GM15510 (cell line): Measurements from ENCODE around the gene GRIN2A.

ENCODE experiments used
- POLR2A ChIP-seq: IDR thresholded peaks from 3 replicates; pipeline ENCODE4 v1.6.1; 2011; ENCODE audit warnings: borderline replicate concordance; ENCODE audit not compliant: insufficient read length; ENCODE audit errors: extremely low read depth

The GRIN2A gene

DNA sequence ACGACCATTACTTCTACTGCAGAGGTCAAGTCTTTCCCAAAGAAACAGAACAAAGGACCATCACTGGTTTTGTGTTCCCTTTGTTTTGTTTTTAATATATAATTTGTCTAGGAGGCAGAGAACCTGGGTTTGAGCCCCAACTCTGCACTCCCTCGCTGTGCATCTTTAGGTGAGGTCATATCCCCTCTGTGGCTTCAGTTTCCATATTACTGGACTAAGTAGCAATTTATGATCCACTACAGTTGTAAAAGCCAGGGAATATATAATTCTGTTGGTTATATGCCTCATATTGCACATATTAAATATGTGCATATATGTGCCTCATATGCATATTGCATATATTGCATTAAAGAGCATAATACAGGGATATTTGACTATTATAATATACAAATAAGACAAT lies 392.0 kb downstream of the GRIN2A start:
- TF ChIP-seq POLR2A, result no peak

DNA sequence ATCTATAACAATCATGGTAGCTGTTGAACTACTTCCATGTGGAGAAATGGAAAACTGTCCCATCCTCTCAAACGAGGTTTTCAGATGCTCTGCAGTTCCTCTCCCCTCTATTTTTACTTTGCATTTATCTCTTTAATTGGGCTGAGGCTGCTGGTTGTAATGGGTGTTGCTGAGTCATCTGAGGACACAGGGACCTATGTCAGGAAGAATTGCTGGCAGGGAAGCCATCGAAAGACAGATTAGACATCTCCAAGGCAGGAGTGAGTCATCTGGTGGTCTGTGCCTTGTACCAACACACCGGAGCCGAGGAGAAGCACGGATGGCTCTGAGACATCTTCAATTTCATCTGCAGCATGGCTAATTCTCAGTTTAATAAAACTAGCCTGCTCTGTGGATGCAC lies 394.5 kb downstream of the GRIN2A start:
- TF ChIP-seq POLR2A, result no peak

DNA sequence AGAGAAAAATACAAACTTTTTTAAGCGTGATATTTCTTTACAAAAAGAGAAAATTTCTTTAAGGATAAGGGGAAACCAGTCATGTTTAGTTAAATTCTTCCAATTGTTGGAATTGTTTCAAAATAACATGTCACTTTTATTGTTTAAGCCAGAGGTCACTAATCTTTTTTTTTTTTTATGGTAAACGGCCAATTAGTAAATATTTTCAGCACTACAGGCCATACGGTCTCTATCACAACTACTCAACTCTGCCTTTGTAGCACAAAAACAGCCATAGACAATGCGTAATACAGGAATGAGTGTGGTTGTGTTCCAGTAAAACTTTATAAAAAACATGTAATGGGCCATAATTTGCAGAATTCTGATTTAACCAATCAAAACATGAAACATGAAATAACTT lies 401.4 kb downstream of the GRIN2A start:
- TF ChIP-seq POLR2A, result no peak

DNA sequence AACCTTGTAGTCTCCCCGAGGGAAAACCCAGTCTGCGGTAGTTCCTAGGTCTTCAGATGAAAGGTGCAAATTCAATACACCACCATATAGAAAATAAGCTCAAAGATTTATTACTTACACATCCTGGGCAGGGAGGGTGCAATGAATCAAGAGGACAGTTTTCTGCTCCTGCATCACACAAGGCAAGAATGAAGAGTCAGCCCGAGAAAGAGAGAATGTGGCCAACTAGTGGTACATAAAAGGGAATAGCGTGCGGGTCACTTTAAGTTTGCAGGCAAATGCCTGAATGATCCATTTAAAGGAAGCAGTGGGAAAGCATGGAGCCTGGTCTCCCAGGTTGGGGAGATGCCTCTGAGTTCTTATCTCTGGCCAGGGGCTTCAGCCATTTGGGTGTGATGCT lies 403.4 kb downstream of the GRIN2A start:
- TF ChIP-seq POLR2A, result no peak

DNA sequence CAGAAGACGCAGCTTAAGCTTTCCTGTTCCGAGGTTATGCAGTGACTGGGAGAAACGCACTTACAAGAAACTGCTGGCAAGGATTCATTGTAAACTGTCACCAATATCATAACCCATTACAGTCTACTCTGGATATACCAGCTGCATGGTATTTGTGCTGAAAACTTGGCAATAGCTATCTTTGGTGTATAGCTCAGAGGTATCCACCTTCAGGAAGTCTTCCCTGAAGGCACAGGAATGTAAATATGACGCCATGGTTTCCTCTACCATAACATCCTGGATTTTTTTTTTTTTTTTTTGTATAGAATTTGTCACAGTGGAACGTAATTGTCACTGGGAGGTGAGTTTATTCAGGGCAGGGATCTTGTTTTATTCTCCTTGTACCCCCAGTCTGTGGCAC lies 406.2 kb downstream of the GRIN2A start:
- TF ChIP-seq POLR2A, result no peak

DNA sequence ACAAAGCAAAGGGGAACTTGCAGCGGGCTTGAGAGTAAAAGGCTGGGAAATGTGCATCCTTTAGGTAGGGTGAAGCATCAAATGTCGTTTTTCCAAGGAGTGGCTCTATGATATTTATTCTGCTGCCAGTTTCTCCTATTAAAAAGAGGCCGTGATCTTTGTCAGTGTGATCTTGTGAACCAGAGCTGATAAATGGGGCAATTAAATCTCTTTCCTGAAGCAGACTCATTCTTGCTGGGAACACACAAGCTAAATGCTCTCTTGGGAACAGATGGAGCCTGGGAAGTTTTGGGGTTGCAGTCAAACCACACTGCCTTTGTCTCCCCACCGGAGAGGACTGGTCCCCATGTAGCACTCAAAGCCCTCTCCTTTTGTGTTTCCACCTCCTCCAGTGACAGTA lies 408.9 kb downstream of the GRIN2A start:
- no peak for TF ChIP-seq POLR2A

DNA sequence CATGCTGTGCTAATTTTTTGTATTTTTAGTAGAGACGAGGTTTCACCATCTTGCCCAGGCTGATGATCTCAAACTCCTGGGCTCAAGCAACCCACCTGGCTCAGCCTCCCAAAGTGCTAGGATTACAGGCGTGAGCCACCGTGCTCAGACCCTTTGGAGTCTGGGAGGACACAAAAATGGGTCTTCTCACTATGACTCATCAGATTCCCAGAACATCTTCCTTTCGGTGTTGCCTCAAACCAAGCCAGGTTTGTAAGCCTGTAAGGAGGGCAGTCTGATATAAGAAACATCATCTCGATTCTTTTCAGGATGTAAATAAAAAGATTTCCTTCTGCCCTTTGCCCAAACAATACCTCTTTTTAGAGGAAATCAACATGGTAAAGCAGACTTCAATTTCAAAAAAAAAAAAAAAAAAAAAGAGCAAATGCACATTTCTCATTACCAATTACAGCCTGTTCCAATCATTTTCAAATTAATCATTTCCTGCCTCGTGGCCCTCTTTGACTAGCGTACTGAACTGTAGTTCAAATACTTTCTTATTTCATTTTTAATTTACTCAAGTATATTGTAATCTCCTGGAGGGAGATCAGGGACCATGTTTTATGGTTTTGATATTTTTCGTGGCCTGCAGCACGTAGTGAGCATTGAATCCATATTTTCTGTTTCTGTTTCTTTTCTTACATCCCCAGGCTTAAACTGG lies 409.6 kb downstream of the GRIN2A start:
- TF ChIP-seq POLR2A, result no peak

DNA sequence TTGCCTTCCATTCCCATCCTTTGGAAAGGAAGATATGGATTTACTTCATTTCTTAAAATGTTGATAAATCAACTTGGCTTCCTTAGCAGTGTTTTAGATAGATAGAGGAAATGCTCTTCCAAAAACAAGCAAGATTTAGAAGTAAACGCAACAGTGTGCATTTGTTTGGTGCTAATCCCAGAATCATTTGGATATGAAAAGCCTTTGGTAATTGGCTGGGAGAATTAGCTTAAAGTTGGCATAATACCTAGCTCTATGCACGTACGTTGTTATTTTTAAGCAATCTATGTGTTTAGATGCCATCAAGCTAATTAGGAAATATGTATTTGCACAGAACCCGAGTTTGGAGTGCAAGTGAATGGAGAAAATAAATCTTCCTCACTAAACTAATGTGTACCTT lies 415.3 kb downstream of the GRIN2A start:
- no peak for TF ChIP-seq POLR2A

DNA sequence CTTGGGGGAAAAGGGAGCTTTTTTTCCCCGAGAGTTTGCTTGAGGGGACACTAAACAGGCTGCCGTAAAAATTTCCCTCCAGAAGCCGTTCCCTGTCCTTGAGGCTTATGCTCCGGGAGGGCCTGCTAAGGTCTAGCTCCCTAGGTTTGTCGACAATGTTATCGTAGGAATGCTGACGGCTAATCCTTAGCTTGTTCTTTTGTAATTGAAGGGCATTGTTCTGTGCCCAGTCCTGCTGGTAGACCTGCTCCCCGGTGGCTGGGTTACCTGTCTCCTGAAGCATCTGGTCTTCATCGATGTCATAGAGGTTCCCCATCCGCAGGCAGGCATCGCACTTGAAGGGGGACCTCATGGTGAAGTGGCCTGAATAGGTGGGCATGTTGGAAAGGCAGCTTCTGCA lies 418.7 kb downstream of the GRIN2A start:
- TF ChIP-seq POLR2A, result no peak

DNA sequence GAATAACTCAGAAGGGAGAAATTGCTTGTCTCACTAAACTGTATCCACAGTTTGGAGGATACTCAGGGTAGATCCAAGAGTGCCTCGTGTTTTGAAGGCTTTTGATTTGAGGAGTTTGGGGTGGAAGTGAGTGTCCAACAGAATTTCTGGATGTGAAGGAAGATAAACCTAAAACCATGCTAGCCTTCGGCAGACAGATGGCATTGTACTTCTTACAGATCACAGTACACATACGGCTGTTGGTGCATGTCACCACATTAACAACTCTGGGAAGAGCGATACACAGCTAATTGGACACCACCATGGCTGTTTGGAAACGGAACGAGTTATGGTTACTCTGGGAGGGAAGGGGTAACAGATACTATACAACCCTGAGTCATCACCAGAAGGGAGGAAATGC lies 420.4 kb downstream of the GRIN2A start:
- TF ChIP-seq POLR2A, result no peak

DNA sequence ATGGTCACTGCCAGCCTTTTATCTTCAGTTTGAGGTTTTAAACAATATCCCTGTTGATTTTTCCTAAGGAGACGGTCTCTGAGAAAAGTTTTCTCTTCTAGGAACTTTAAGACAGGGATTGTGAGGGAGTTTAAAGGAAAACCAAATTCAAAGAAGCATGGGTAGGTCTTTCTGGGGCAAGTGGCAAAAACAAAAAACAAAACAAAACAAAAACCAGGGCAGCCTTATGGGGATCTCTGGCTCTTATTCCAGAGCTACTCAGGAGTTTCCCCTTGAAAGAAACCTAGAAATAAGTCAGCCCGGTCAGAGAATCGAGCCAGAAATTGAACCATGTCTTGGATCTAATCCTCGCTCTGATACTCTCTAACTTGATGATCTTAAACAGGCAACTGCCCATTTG lies 424.5 kb downstream of the GRIN2A start:
- TF ChIP-seq POLR2A, result no peak

DNA sequence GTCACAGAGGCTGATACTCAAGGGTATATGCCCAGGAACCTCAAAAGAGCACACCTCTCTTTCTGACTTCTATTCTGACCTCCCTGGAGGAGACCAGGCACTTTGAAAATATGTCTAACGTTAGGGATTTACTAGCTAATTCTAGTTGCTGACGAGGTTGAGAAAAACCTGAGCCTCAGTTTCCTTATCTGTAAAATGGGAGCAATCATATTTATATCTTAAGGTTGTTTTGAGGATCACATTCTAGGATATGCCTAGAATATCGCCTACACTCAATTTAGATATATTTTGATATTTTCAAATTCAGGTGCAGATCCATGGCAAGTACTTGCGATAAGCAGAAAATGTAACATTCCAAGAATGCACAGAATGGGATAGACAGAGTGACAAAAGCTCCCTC lies 425.8 kb downstream of the GRIN2A start:
- TF ChIP-seq POLR2A, result no peak

DNA sequence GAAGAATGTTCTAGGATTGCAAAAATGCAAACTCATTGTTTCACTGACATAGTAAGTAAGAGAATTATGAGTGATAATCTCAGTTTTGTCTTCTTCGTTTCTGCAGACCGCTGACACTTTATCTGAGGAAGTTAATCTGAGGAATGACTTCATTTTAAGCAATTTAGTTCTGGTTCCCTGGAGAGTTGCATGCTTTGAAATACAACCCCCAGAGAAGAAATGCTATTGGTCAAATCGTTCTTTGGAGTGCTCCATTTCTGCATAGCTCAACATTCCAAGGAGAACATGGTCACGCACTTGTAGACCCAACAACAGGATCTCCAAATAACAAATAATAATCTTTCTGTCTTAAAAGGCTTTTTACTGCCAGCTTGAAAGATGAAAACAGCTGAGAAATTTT lies 427.1 kb downstream of the GRIN2A start:
- no peak for TF ChIP-seq POLR2A

DNA sequence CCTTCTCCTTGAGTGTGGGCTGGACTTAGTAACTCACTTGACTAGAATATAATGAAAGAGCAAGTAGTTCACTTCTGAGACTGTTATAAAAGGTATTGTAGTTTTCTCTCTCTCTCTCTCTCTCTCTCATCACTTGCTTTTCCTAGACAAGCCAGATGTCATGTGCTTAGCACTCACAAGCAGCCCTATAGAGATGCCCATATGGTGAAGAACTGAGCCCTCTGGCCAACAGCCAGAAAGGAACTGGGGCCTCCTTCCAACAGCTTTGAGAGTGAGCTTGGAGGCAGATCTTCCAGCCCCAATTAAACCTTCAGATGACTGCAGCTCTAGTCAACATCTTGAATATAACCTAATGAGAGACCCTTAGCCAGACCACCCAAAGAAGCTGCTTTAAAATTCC lies 440.5 kb downstream of the GRIN2A start:
- TF ChIP-seq POLR2A, result no peak

DNA sequence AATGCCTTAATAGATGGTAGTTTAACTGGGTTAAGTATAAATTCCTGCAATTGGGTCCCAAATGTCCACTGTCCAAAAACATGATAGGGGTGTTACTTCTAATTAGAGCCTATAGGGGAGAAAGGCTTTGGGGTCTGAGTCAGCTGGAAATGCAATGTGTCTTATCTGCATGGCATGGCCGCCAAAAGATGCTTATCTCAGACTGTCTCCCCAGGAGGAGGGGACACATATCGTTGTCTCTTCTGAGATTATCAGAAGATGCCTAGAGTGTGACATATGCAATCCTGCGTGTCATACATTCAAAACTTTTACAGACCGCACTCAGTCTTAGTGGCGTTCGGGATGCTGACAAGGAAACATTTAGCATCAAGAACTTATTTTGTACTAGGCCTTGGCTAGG lies 442.9 kb downstream of the GRIN2A start:
- TF ChIP-seq POLR2A, result no peak

DNA sequence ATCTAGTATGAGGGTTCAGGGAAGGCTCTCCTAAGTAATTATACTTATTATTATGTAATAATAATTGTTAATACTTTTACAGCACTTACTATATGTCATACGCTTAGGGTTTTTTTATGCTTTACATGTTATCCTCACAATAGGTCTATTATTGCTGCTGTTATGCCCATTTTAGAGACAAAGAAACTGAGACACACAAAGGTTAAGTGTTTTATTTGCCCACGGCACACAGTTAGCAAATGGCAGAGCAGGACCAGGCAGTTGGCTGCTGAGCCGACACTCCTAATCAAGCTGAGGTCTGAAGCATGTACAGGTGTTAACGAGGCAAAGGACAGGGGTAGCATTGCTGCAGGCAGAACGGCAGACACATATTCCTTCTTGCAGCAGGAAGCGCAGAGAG lies 443.5 kb downstream of the GRIN2A start:
- TF ChIP-seq POLR2A, result no peak

DNA sequence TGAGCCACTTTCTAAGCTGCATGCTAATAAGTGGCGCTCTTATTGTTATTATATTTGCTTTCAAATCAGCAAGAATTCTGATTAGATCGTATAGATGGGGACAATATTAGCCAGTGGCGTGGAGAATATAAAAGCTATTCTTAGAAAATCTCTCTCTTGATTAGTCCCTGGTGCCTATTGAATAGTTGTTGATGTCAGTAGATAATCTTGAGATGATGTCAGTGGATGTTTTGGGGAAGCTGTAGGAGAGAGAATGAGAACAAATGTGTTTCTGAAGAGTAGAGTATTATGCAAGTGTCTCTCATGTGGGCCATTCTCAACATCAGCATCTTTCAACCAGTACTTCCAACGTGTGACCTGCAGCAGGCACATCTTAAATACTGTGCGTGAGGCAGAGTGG lies 445.7 kb downstream of the GRIN2A start:
- no peak for TF ChIP-seq POLR2A
